GM12878 (cell line): ENCODE measurements around the gene INSIG1. TPM values are rescaled to one million over a fixed set of nuclear protein-coding genes. Genes with fewer than 3 reads are reported as not detected.

Experiments used
- ATAC-seq: fragments of 200-7000 bp; cut with Tn5 transposase; 3 replicates; pipeline ENCODE4 v1.9.1; 2020; ENCODE audit warnings: mild to moderate bottlenecking, moderate library complexity
- BruUV-seq: library from RNA; stranded (reverse); fragments of 400-500 nt; replicated peaks from 2 replicates; lab custom pipeline; 2021; lab: Mats Ljungman, UMichigan
- CTCF ChIA-PET: fragments of 300-600 bp; sonication (Branson Sonifier 250); formaldehyde crosslinking; extraction: SDS; loops from one replicate; lab custom pipeline; 2021; ENCODE audit warnings: inconsistent platforms; lab: Yijun Ruan, JAX
- POLR2A ChIA-PET: fragments of 350-600 bp; formaldehyde crosslinking; extraction: SDS; loops from one replicate; lab custom pipeline; 2021; ENCODE audit warnings: inconsistent platforms; lab: Charles Lee
- RAD21 ChIA-PET: fragments of 300-600 bp; sonication (Branson Sonifier 250); formaldehyde crosslinking; loops from one replicate; lab custom pipeline; 2023; ENCODE audit warnings: antibody characterized with exemption; ENCODE audit not compliant: unreplicated experiment; lab: Charles Lee
- SMC1A ChIA-PET: fragments of 300-600 bp; sonication (Branson Sonifier 250); formaldehyde crosslinking; loops from one replicate; lab custom pipeline; 2023; ENCODE audit not compliant: unreplicated experiment, uncharacterized antibody; lab: Charles Lee
- DNase-seq: peaks from one replicate; pipeline ENCODE4 v3.0.0-alpha.2; 2011; ENCODE audit warnings: low read depth, low spot score
- FAIRE-seq: peaks from 3 replicates; lab custom pipeline; 2011; peaks lifted over from hg19 to GRCh38; lab: Jason Lieb, UNC
- H2AFZ ChIP-seq: 2 replicates; pipeline ENCODE4 v1.6.0; 2011; ENCODE audit warnings: low read depth, low read length, control low read depth; ENCODE audit not compliant: control insufficient read depth
- H3K27ac ChIP-seq: 2 replicates; pipeline ENCODE4 v1.5.1; 2011; ENCODE audit warnings: control low read depth; ENCODE audit not compliant: control insufficient read depth, insufficient read depth
- H3K27me3 ChIP-seq, 2 experiments: replicated peaks in 1 of 2; 2 replicates each; pipeline versions ENCODE4 v1.6.0 to v1.6.1; 2011; ENCODE audit warnings: low read length in 1 of 2; ENCODE audit not compliant: control insufficient read depth in 2 of 2, insufficient read depth in 2 of 2
- H3K36me3 ChIP-seq, 2 experiments: 2 replicates each; pipeline ENCODE4 v1.5.1; 2011; ENCODE audit warnings: low read length in 1 of 2; ENCODE audit not compliant: control insufficient read depth in 2 of 2, insufficient read depth in 2 of 2
- H3K4me1 ChIP-seq: 2 replicates; pipeline ENCODE4 v1.6.1; 2011; ENCODE audit warnings: mild to moderate bottlenecking, low read length, moderate library complexity, mixed read lengths; ENCODE audit not compliant: control insufficient read depth, insufficient read depth
- H3K4me2 ChIP-seq: 2 replicates; pipeline ENCODE4 v1.6.0; 2011; ENCODE audit warnings: control low read depth; ENCODE audit not compliant: control insufficient read depth, insufficient read depth
- H3K4me3 ChIP-seq: fragments of 200-600 bp; sonication (generic); 2 replicates; pipeline ENCODE4 v1.5.1; 2016
- H3K79me2 ChIP-seq: 2 replicates; pipeline ENCODE4 v1.6.0; 2011; ENCODE audit warnings: low read length; ENCODE audit not compliant: control insufficient read depth, insufficient read depth
- H3K9ac ChIP-seq: 2 replicates; pipeline ENCODE4 v1.8.0; 2011; ENCODE audit warnings: low read length, control low read depth, mixed read lengths; ENCODE audit not compliant: control insufficient read depth, insufficient read depth
- H3K9me3 ChIP-seq: replicated peaks from 3 replicates; pipeline ENCODE4 v1.5.1; 2011; ENCODE audit warnings: mild to moderate bottlenecking, low read length; ENCODE audit not compliant: control insufficient read depth, insufficient read depth
- H4K20me1 ChIP-seq: 2 replicates; pipeline ENCODE4 v1.6.0; 2011; ENCODE audit not compliant: control insufficient read depth, insufficient read depth
- CBFB ChIP-seq: IDR thresholded peaks from 2 replicates; pipeline ENCODE4 v1.6.1; 2016; ENCODE audit warnings: antibody characterized with exemption, low read depth
- EZH2 ChIP-seq: IDR thresholded peaks from 2 replicates; pipeline ENCODE4 v1.6.1; 2012; ENCODE audit warnings: low read depth, mild to moderate bottlenecking, control low read depth, inconsistent platforms, low read length, borderline replicate concordance; ENCODE audit not compliant: control insufficient read depth
- MEF2A ChIP-seq: IDR thresholded peaks from 2 replicates; pipeline ENCODE4 v1.6.1; 2011; ENCODE audit warnings: low read depth, mild to moderate bottlenecking, low read length, moderate library complexity; ENCODE audit not compliant: insufficient read depth
- MTA2 ChIP-seq: fragments of 450-650 bp; IDR thresholded peaks from 2 replicates; pipeline ENCODE4 v1.6.1; 2016; ENCODE audit warnings: low read depth, mild to moderate bottlenecking, moderate library complexity
- POLR2AphosphoS2 ChIP-seq: IDR thresholded peaks from 2 replicates; pipeline ENCODE4 v1.6.1; 2011; ENCODE audit warnings: low read depth, mild to moderate bottlenecking, low read length, improper control_type of control experiment, moderate library complexity
- POLR2AphosphoS5 ChIP-seq: IDR thresholded peaks from 2 replicates; pipeline ENCODE4 v1.6.1; 2011; ENCODE audit warnings: mild to moderate bottlenecking, low read length, inconsistent platforms
- RCOR1 ChIP-seq: conservative IDR thresholded peaks from 2 replicates; pipeline ENCODE4 v1.6.1; 2012; ENCODE audit warnings: low read depth, low read length, improper control_type of control experiment
- RUNX3 ChIP-seq: IDR thresholded peaks from 2 replicates; pipeline ENCODE4 v1.6.1; 2012; ENCODE audit warnings: low read length, inconsistent platforms
- SMAD1 ChIP-seq: fragments of 450-650 bp; IDR thresholded peaks from 2 replicates; pipeline ENCODE4 v1.6.1; 2018; ENCODE audit warnings: mild to moderate bottlenecking, low read depth; ENCODE audit not compliant: partially characterized antibody
- STAT3 ChIP-seq: IDR thresholded peaks from 2 replicates; pipeline ENCODE4 v1.6.1; 2011; ENCODE audit warnings: low read depth, low read length, improper control_type of control experiment
- TAF1 ChIP-seq: IDR thresholded peaks from 2 replicates; pipeline ENCODE4 v1.6.1; 2011; ENCODE audit warnings: mild to moderate bottlenecking, low read depth, low read length, borderline replicate concordance
- WGBS: methylation state at CpG from one replicate; pipeline ENCODE4 v1.1.6; 2016; ENCODE audit warnings: low lambda C conversion rate; ENCODE audit not compliant: insufficient replicate concordance, insufficient coverage; ENCODE audit errors: missing lambda C conversion rate; 5-methylcytosine and 5-hydroxymethylcytosine counted together
- in situ Hi-C: fragments of 300-500 bp; cut with MboI; formaldehyde crosslinking; loops from 9 replicates; pipeline ENCODE4 v1.14.3; 2018; ENCODE audit warnings: mixed read lengths
- intact Hi-C: fragments of 100-400 bp; cut with micrococcal nuclease; formaldehyde crosslinking; loops from one replicate; pipeline ENCODE4 v1.14.2; 2022; ENCODE audit not compliant: unreplicated experiment
- polyA plus RNA-seq, 11 experiments: library from polyadenylated mRNA; depleted of rRNA in 4 of 11; unstranded in 6 of 11; stranded (reverse) in 5 of 11; fragments of >200 nt; fragmentation: Nextera tagmentation in 4 of 11; fragmentation: Illumina TruSeq in 1 of 11; extraction: Ambion mirVana in 4 of 11; extraction: Trizol in 1 of 11; gene quantifications; 1 replicate in 1 of 11; 2 replicates in 10 of 11; pipeline versions ENCODE4 v1.2.1 to v1.2.3, GENCODE V29; 2011 to 2016; ENCODE audit warnings: inconsistent platforms in 2 of 11, missing spikeins in 2 of 11, low read depth in 1 of 11
- total RNA-seq, 4 experiments: library from RNA; depleted of rRNA in 3 of 4; stranded (reverse); fragments of >200 nt in 3 of 4; fragmentation: Illumina TruSeq in 1 of 4; extraction: Trizol in 1 of 4; gene quantifications; 2 replicates each; pipeline versions ENCODE4 v1.2.1 to v1.2.3, GENCODE V29; 2013 to 2021

INSIG1 gene
- total and polyA plus RNA-seq, 10 of the 15 experiments (the other 5 are each of a cell fraction or from before 2014, with no cell fraction given) = 29.6 to 168 (median 91.1) TPM

DNA sequence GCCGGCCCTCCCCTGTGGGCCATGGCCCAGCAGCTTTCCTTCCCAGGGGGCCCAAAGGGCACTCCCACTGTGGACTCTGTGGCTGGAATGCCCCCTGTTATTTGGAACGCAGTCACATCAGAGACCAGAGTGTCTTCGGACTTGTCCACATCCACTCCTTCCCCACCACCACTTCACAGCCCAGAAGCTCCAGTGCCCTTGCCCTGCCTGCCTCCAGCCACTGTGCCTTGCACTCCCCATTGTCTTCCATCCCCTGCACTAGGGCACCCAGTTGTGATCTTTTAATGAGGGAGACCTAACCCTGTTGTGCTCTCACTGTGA, 19.4 kb downstream of the INSIG1 start:
- WGBS = 38% methylated on average over 3 of the region's 3 CpGs
- Histone ChIP-seq H3K4me2 (no peak overlapping the region), H3K36me3 (no peaks in the 10 kb centered on the region), H3K9ac (no peak overlapping the region), H3K9me3 (no peaks in the 10 kb centered on the region; the same call in 2 of the 3 replicates), H3K27ac (no peak overlapping the region), H3K4me3 (no peak overlapping the region), H4K20me1 (no peaks in the 10 kb centered on the region), H3K79me2 (no peaks in the 10 kb centered on the region), H2AFZ (no peak overlapping the region), H3K4me1 (no peaks in the 10 kb centered on the region), H3K27me3 (no peaks in the 10 kb centered on the region)
- SMC1A ChIA-PET = no interaction called here
- intact Hi-C loops (no loop called here), in situ Hi-C loops (no loop called here)
- no peak for TF ChIP-seq TAF1
- TF ChIP-seq RCOR1 = no peak
- no peak for TF ChIP-seq CBFB
- TF ChIP-seq MTA2 = no peak
- no peak for TF ChIP-seq STAT3
- no peak for TF ChIP-seq POLR2AphosphoS5
- TF ChIP-seq SMAD1 = no peak
- TF ChIP-seq RUNX3 = no peak
- no peak for TF ChIP-seq MEF2A
- FAIRE-seq (no peak), ATAC-seq (no peak), DNase-seq (no peak)
- no TSS peak for BruUV-seq
- RAD21 ChIA-PET = no interaction called here
- CTCF ChIA-PET = no interaction called here
- POLR2A ChIA-PET = no interaction called here

DNA sequence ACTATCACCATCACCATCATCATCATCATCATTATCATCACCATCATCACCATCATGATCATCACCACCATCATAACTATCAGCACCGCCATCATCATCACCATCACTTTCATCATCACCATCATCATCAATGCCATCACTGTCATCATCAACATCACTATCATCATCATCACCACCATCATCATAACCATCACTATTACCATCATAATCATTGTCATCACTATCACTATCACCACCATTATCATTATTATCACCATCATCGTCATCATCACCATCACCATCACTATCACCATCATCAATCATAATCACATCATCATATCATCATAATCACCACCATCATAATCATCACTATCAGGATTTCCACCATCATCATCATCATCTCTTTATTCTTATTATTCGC, 20.6 kb downstream of the INSIG1 start:
- SMC1A ChIA-PET = no interaction called here
- intact Hi-C loops = no loop called here
- CTCF ChIA-PET = no interaction called here

More for the DNA sequence above, 20.6 kb downstream of the INSIG1 start:
- WGBS = 76% methylated on average over 3 of the region's 3 CpGs
- POLR2A ChIA-PET = no interaction called here
- Histone ChIP-seq H3K9me3 (peaks cover 8% of the 10 kb centered on the region; the same call in 2 of the 3 replicates), H3K27me3 (no peaks in the 10 kb centered on the region), H4K20me1 (no peaks in the 10 kb centered on the region), H2AFZ (no peak overlapping the region), H3K9ac (no peak overlapping the region), H3K36me3 (no peaks in the 10 kb centered on the region), H3K4me1 (no peaks in the 10 kb centered on the region), H3K4me3 (no peak overlapping the region), H3K27ac (no peak overlapping the region), H3K4me2 (no peak overlapping the region), H3K79me2 (no peaks in the 10 kb centered on the region)
- no peak for FAIRE-seq
- no TSS peak for BruUV-seq
- no peak for DNase-seq
- RAD21 ChIA-PET = no interaction called here
- in situ Hi-C loops = no loop called here
- ATAC-seq = no peak
- TF ChIP-seq POLR2AphosphoS2 (no peak), EZH2 (no peak)
